ENCODE results near the gene TAF11L5. TPM values are rescaled to one million over a fixed set of nuclear protein-coding genes. Genes with fewer than 3 reads are reported as not detected.
A peak's percentile ranks its signal among the peaks of the same experiment; 100 is the strongest.
"Not testable (repeated sequence)": the region's sequence is repeated elsewhere in the genome, so short reads cannot be mapped to it uniquely, and the experiment has no call there.

The TAF11L5 gene
- total and polyA plus RNA-seq, 7 experiments from 2014 or later, result not detected

GRCh38 chr5:17491257-17491656, 33.8 kb upstream of the TAF11L5 start:
- H3K27ac Mint-ChIP-seq; H3K36me3 Mint-ChIP-seq; H3K4me3 ChIP-seq (ENCODE audit: low read length); H3K9me3 ChIP-seq (ENCODE audit: control insufficient read depth in 2 of 3, low read length in 3 of 3); H3K27me3 ChIP-seq (ENCODE audit: control insufficient read depth in 2 of 2, insufficient read depth in 2 of 2, low read length in 2 of 2); H3K4me1 ChIP-seq (ENCODE audit: control insufficient read depth in 2 of 2, insufficient read depth in 2 of 2, low read length in 2 of 2); POLR2A ChIA-PET; H3K4me3 Mint-ChIP-seq; H3K27ac ChIP-seq (ENCODE audit: low read depth, low read length); DNase-seq; H3K36me3 ChIP-seq (ENCODE audit: control insufficient read depth in 2 of 3, insufficient read depth in 3 of 3, low read length in 3 of 3); CTCF ChIA-PET; H3K27me3 Mint-ChIP-seq; ATAC-seq; intact Hi-C loops (cut with micrococcal nuclease); H3K4me1 Mint-ChIP-seq: not testable (repeated sequence)
- H3K9me3 Mint-ChIP-seq, result peaks cover 0 to 14% (median 7%) of the 10 kb centered on the region in 11 donors

DNA sequence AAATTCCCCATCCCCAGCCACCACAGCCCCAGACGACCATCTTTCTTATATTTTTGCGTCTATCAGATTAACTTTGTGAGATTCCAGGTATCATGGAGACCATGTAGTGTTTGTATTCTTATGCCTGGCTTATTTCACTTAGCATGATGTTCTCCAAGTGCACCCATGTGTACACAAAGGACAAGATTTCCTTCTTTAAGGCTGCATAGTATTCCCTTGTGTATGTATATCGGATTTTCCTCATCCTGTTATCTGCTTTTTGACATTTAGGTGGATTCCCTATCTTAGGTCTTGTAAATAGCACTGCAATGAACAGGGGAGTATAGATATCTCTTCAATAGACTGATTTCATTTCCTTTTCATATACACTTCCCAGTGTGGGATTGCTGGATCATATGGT, 32.3 kb upstream of the TAF11L5 start:
- ChIA-PET POLR2A (no interaction called here), CTCF (no interaction called here)
- intact Hi-C loops (cut with micrococcal nuclease), result no loop called here
- H3K9me3 Mint-ChIP-seq, result peaks cover 0 to 14% (median 7%) of the 10 kb centered on the region in 11 donors
- no peaks in the 10 kb centered on the region for H3K27me3 Mint-ChIP-seq
- H3K4me1 ChIP-seq (ENCODE audit: control insufficient read depth in 2 of 2, insufficient read depth in 2 of 2, low read length in 2 of 2), result no peaks in the 10 kb centered on the region
- DNase-seq (no peak), ATAC-seq (no peak)
- no peaks in the 10 kb centered on the region for H3K27me3 ChIP-seq (ENCODE audit: control insufficient read depth in 2 of 2, insufficient read depth in 2 of 2, low read length in 2 of 2)
- H3K36me3 Mint-ChIP-seq, result no peaks in the 10 kb centered on the region
- no peak overlapping the region for H3K27ac ChIP-seq (ENCODE audit: low read depth, low read length)
- no peaks in the 10 kb centered on the region for H3K4me1 Mint-ChIP-seq
- H3K9me3 ChIP-seq (ENCODE audit: control insufficient read depth in 2 of 3, low read length in 3 of 3), result no peaks in the 10 kb centered on the region
- H3K4me3 Mint-ChIP-seq, result no peak overlapping the region
- no peak overlapping the region for H3K4me3 ChIP-seq (ENCODE audit: low read length)
- H3K27ac Mint-ChIP-seq, result no peak overlapping the region
- no peaks in the 10 kb centered on the region for H3K36me3 ChIP-seq (ENCODE audit: control insufficient read depth in 2 of 3, insufficient read depth in 3 of 3, low read length in 3 of 3)

- Histone ChIP-seq H3K4me1 (ENCODE audit: control insufficient read depth in 2 of 2, insufficient read depth in 2 of 2, low read length in 2 of 2) (no peaks in the 10 kb centered on the region), H3K27me3 (ENCODE audit: control insufficient read depth in 2 of 2, insufficient read depth in 2 of 2, low read length in 2 of 2) (no peaks in the 10 kb centered on the region), H3K9me3 (ENCODE audit: control insufficient read depth in 2 of 3, low read length in 3 of 3) (no peaks in the 10 kb centered on the region), H3K27ac (ENCODE audit: low read depth, low read length) (no peak overlapping the region), H3K36me3 (ENCODE audit: control insufficient read depth in 2 of 3, insufficient read depth in 3 of 3, low read length in 3 of 3) (no peaks in the 10 kb centered on the region), H3K4me3 (ENCODE audit: low read length) (no peak overlapping the region)
- POLR2A ChIA-PET, result no interaction called here
- CTCF ChIA-PET, result no interaction called here
- DNase-seq, result no peak
- peak overlapping the region in 1 of 9 donors; percentile 29 for H3K27ac Mint-ChIP-seq
- intact Hi-C loops (cut with micrococcal nuclease), result no loop called here
- no peak overlapping the region for H3K4me3 Mint-ChIP-seq
- H3K9me3 Mint-ChIP-seq, result peaks cover 0 to 17% (median 6%) of the 10 kb centered on the region in 11 donors
- no peaks in the 10 kb centered on the region for H3K4me1 Mint-ChIP-seq
- H3K36me3 Mint-ChIP-seq, result peaks cover 0 to 3% (median 0%) of the 10 kb centered on the region in 5 donors
- H3K27me3 Mint-ChIP-seq, result no peaks in the 10 kb centered on the region
- no peak for ATAC-seq
These were observed 27.6 kb upstream of the TAF11L5 start for GRCh38 chr5:17497446-17497845.

GRCh38 chr5:17497931-17498330, 27.1 kb upstream of the TAF11L5 start, which contains the start of gene TAF11L2:
Gene TAF11L2, plus strand, starts transcription at chr5:17498231.
- H3K4me1 Mint-ChIP-seq; H3K27me3 Mint-ChIP-seq; H3K27me3 ChIP-seq (ENCODE audit: control insufficient read depth in 2 of 2, insufficient read depth in 2 of 2, low read length in 2 of 2); ATAC-seq; CTCF ChIA-PET; H3K36me3 ChIP-seq (ENCODE audit: control insufficient read depth in 2 of 3, insufficient read depth in 3 of 3, low read length in 3 of 3); H3K27ac ChIP-seq (ENCODE audit: low read depth, low read length); intact Hi-C loops (cut with micrococcal nuclease); H3K9me3 ChIP-seq (ENCODE audit: control insufficient read depth in 2 of 3, low read length in 3 of 3); H3K4me3 Mint-ChIP-seq; H3K4me3 ChIP-seq (ENCODE audit: low read length); DNase-seq; H3K4me1 ChIP-seq (ENCODE audit: control insufficient read depth in 2 of 2, insufficient read depth in 2 of 2, low read length in 2 of 2); H3K36me3 Mint-ChIP-seq; POLR2A ChIA-PET: not testable (repeated sequence)
- Mint-ChIP-seq H3K27ac (peak within 1 kb of the TSS in 1 of 9 donors; percentile 29), H3K9me3 (peaks cover 0 to 13% (median 2%) of the 10 kb centered on the region in 11 donors)

DNA sequence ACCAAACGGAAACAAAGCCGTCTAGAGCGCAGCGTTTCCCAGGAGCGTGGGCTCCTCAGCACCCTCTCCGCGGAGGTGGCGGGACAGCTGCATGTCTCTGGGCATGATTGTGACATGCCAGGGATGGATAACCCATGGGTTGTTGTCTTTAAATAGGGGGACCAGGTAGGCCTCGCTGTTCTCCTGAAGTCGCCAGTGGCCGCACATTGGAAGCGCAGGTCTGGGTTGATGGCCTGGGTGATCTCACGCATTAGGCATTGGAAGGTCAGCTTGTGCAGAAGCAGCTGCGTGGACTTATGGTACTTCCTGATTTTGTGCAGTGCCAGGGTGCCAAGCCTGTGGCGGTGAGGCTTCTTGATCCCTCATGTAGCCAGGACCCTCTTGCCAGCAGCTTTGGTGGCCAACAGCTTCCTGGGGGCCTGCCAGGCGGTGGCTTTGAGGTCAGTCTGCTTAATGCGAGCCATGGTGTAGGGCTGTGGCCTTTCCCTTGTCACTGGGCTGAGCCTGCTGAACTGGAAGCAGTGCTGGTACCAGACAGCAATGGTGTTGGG, 13.2 kb upstream of the TAF11L5 start:
- ATAC-seq (no peak), DNase-seq (no peak)
- Histone ChIP-seq H3K27ac (ENCODE audit: low read depth, low read length) (no peak overlapping the region), H3K4me3 (ENCODE audit: low read length) (no peak overlapping the region), H3K4me1 (ENCODE audit: control insufficient read depth in 2 of 2, insufficient read depth in 2 of 2, low read length in 2 of 2) (no peaks in the 10 kb centered on the region), H3K36me3 (ENCODE audit: control insufficient read depth in 2 of 3, insufficient read depth in 3 of 3, low read length in 3 of 3) (no peaks in the 10 kb centered on the region), H3K9me3 (ENCODE audit: control insufficient read depth in 2 of 3, low read length in 3 of 3) (no peaks in the 10 kb centered on the region), H3K27me3 (ENCODE audit: control insufficient read depth in 2 of 2, insufficient read depth in 2 of 2, low read length in 2 of 2) (no peaks in the 10 kb centered on the region)
- H3K4me1 Mint-ChIP-seq, result no peaks in the 10 kb centered on the region
- H3K9me3 Mint-ChIP-seq, result peaks cover 0 to 13% (median 2%) of the 10 kb centered on the region in 11 donors
- ChIA-PET POLR2A (no interaction called here), CTCF (no interaction called here)
- H3K4me3 Mint-ChIP-seq, result no peak overlapping the region
- H3K36me3 Mint-ChIP-seq, result no peaks in the 10 kb centered on the region
- H3K27ac Mint-ChIP-seq, result no peak overlapping the region
- H3K27me3 Mint-ChIP-seq, result no peaks in the 10 kb centered on the region
- intact Hi-C loops (cut with micrococcal nuclease), result no loop called here

DNA sequence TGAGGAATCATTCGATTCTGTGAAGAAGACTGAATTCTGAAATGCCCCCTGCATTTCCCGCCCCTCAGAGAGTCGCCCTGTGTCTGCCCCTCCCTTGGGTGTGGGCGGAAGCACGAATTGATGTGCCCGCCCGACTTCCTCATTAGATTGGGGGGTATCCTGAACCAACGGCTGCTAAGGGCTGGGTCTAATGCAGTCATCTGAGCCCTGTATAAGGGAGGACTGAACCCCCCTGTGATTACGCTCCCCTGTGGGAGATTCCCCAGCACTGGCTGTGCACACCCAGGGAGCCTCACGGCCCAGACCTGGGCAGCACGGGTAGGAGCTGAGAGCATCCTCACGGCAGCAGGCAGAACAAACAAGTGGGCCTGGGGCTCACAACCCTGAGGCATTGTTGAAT, 7.5 kb upstream of the TAF11L5 start:
- H3K27me3 ChIP-seq (ENCODE audit: control insufficient read depth in 2 of 2, insufficient read depth in 2 of 2, low read length in 2 of 2); POLR2A ChIA-PET; H3K36me3 ChIP-seq (ENCODE audit: control insufficient read depth in 2 of 3, insufficient read depth in 3 of 3, low read length in 3 of 3); H3K4me3 Mint-ChIP-seq; H3K27ac Mint-ChIP-seq; H3K36me3 Mint-ChIP-seq; H3K9me3 ChIP-seq (ENCODE audit: control insufficient read depth in 2 of 3, low read length in 3 of 3); CTCF ChIA-PET; H3K4me3 ChIP-seq (ENCODE audit: low read length); H3K9me3 Mint-ChIP-seq; ATAC-seq; intact Hi-C loops (cut with micrococcal nuclease); H3K27ac ChIP-seq (ENCODE audit: low read depth, low read length); H3K4me1 Mint-ChIP-seq; H3K4me1 ChIP-seq (ENCODE audit: control insufficient read depth in 2 of 2, insufficient read depth in 2 of 2, low read length in 2 of 2); H3K27me3 Mint-ChIP-seq: not testable (repeated sequence)
- DNase-seq, result peak in 3 of 9 donors; percentile 3 to 24 (median 15)

- H3K27ac Mint-ChIP-seq; H3K27ac ChIP-seq (ENCODE audit: low read depth, low read length); H3K4me3 Mint-ChIP-seq; CTCF ChIA-PET; H3K9me3 Mint-ChIP-seq; intact Hi-C loops (cut with micrococcal nuclease); H3K36me3 ChIP-seq (ENCODE audit: control insufficient read depth in 2 of 3, insufficient read depth in 3 of 3, low read length in 3 of 3); DNase-seq; ATAC-seq; H3K4me1 ChIP-seq (ENCODE audit: control insufficient read depth in 2 of 2, insufficient read depth in 2 of 2, low read length in 2 of 2); H3K4me3 ChIP-seq (ENCODE audit: low read length); H3K27me3 ChIP-seq (ENCODE audit: control insufficient read depth in 2 of 2, insufficient read depth in 2 of 2, low read length in 2 of 2); H3K4me1 Mint-ChIP-seq; POLR2A ChIA-PET; H3K36me3 Mint-ChIP-seq; H3K9me3 ChIP-seq (ENCODE audit: control insufficient read depth in 2 of 3, low read length in 3 of 3); H3K27me3 Mint-ChIP-seq: not testable (repeated sequence)
These were observed 7.0 kb upstream of the TAF11L5 start, which contains the start of gene TAF11L3 for GRCh38 chr5:17518067-17518466. Gene TAF11L3, plus strand, starts transcription at chr5:17518367.
